Esophagus muscularis mucosa (tissue), 4 donors: ENCODE data around the gene SLC39A13. TPM values are rescaled to one million over a fixed set of nuclear protein-coding genes. Genes with fewer than 3 reads are reported as not detected.
A peak's percentile ranks its signal among the peaks of the same experiment; 100 is the strongest.

ENCODE experiments used
- DNase-seq: peaks from one replicate; pipeline ENCODE4 v3.0.0-alpha.2; 2017; ENCODE audit errors: extremely low spot score
- H3K27ac ChIP-seq, 4 donors: fragments of 200-600 bp; sonication (generic); replicated peaks in 1 of 4; 1 replicate in 3 of 4; 2 replicates in 1 of 4; pipeline ENCODE4 v1.5.1; 2016 to 2019; ENCODE audit warnings: mild to moderate bottlenecking in 1 of 4
- H3K27me3 ChIP-seq, 4 donors: fragments of 200-600 bp; sonication (generic); one replicate each; pipeline versions ENCODE4 v1.5.1 to v1.6.0; 2016 to 2019
- H3K36me3 ChIP-seq, 4 donors: fragments of 200-600 bp; sonication (generic); one replicate each; pipeline ENCODE4 v1.5.1; 2016 to 2019
- H3K4me1 ChIP-seq, 4 donors: fragments of 200-600 bp; sonication (generic); one replicate each; pipeline ENCODE4 v1.5.1; 2016 to 2019
- H3K4me3 ChIP-seq, 4 donors: fragments of 200-600 bp; sonication (generic); 1 replicate in 2 of 4; 2 replicates in 2 of 4; pipeline ENCODE4 v1.5.1; 2016 to 2019; ENCODE audit warnings: mild to moderate bottlenecking in 4 of 4, moderate library complexity in 1 of 4
- H3K9me3 ChIP-seq, 4 donors: fragments of 200-600 bp; sonication (generic); 1 replicate in 3 of 4; 2 replicates in 1 of 4; pipeline ENCODE4 v1.5.1; 2016 to 2019
- EP300 ChIP-seq: sonication (generic); formaldehyde crosslinking; IDR thresholded peaks from one replicate; pipeline ENCODE4 v1.6.1; 2017; ENCODE audit warnings: antibody characterized with exemption
- POLR2A ChIP-seq: fragments of 450-650 bp; IDR thresholded peaks from one replicate; pipeline ENCODE4 v1.6.1; 2017; ENCODE audit warnings: antibody characterized with exemption, moderate library complexity, mild to moderate bottlenecking, low read depth
- POLR2AphosphoS5 ChIP-seq, 2 donors: sonication (generic); formaldehyde crosslinking; IDR thresholded peaks; one replicate each; pipeline ENCODE4 v1.6.1; 2017; ENCODE audit warnings: antibody characterized with exemption in 2 of 2
- WGBS: methylation state at CpG from one replicate; pipeline ENCODE4 v1.1.5; 2018; 5-methylcytosine and 5-hydroxymethylcytosine counted together
- intact Hi-C: fragments of 100-400 bp; cut with DNase I; formaldehyde crosslinking; loops from one replicate; pipeline ENCODE4 v1.15.1; 2023
- total RNA-seq, 4 donors: library from RNA; depleted of rRNA; stranded (reverse); fragments of >200 nt; gene quantifications; one replicate each; pipeline versions ENCODE4 v1.1.0 to v1.2.1, GENCODE V29; 2016
- TF ChIP-seq, protein P1 (sequence below), 3 experiments: fragments of 200-600 bp in 2 of 3; fragments of 450-650 bp in 1 of 3; sonication (generic) in 2 of 3; IDR thresholded peaks; one replicate each; pipeline ENCODE4 v1.5.1; 2017 to 2019; ENCODE audit warnings: antibody characterized with exemption in 3 of 3, mild to moderate bottlenecking in 2 of 3, moderate library complexity in 1 of 3

SLC39A13 gene
- total RNA-seq, 4 donors from 2014 or later = 91.9 to 251 (median 129) TPM

DNA sequence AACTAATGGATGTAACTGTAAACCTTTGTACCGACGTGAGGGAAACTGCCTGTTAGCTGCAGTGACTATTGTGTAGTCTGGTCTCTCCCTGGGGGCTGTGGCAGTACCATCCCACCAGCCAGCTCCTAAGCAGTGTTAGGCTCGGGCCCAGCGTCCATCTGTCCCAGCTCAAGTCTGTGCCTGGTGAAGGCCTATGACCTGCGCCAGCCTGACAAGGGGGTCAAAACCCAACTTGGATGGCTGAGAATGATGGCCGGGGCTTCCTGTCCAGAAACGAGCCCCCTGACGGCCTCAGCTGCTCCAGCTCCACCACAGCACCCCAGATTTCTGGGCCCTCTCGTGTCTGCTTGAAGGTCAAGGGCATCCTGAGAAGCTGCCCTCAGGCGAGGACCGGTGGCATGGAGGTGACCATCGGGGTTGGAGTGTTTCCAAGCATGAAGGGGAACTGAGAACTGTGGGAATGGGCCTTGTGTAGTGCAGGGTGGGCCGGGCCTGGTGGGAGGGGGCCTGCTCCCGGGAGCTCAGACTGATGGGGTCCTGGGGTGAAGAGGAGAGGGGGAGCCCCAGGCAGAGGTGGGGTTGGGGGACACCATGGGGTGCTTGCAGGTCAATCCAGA lies 15.7 kb upstream of the SLC39A13 start:
- intact Hi-C loops = no loop called here
- Histone ChIP-seq H3K4me3 (no peak overlapping the region), H3K27ac (peak overlapping the region in 3 of 4 donors; percentile 75 to 81 (median 81)), H3K36me3 (no peaks in the 10 kb centered on the region), H3K27me3 (no peaks in the 10 kb centered on the region), H3K4me1 (peaks cover 6 to 27% (median 16%) of the 10 kb centered on the region in 4 donors), H3K9me3 (no peaks in the 10 kb centered on the region)
- TF ChIP-seq, protein P1, sequence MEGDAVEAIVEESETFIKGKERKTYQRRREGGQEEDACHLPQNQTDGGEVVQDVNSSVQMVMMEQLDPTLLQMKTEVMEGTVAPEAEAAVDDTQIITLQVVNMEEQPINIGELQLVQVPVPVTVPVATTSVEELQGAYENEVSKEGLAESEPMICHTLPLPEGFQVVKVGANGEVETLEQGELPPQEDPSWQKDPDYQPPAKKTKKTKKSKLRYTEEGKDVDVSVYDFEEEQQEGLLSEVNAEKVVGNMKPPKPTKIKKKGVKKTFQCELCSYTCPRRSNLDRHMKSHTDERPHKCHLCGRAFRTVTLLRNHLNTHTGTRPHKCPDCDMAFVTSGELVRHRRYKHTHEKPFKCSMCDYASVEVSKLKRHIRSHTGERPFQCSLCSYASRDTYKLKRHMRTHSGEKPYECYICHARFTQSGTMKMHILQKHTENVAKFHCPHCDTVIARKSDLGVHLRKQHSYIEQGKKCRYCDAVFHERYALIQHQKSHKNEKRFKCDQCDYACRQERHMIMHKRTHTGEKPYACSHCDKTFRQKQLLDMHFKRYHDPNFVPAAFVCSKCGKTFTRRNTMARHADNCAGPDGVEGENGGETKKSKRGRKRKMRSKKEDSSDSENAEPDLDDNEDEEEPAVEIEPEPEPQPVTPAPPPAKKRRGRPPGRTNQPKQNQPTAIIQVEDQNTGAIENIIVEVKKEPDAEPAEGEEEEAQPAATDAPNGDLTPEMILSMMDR (IDR thresholded peaks at IDR 0.05) = no peak
- TF ChIP-seq EP300 = no peak
- no peak for TF ChIP-seq POLR2AphosphoS5 (IDR thresholded peaks at IDR 0.05)
- no peak for TF ChIP-seq POLR2A
- 78% methylated on average over 14 of the region's 14 CpGs for WGBS
- no peak for DNase-seq

DNA sequence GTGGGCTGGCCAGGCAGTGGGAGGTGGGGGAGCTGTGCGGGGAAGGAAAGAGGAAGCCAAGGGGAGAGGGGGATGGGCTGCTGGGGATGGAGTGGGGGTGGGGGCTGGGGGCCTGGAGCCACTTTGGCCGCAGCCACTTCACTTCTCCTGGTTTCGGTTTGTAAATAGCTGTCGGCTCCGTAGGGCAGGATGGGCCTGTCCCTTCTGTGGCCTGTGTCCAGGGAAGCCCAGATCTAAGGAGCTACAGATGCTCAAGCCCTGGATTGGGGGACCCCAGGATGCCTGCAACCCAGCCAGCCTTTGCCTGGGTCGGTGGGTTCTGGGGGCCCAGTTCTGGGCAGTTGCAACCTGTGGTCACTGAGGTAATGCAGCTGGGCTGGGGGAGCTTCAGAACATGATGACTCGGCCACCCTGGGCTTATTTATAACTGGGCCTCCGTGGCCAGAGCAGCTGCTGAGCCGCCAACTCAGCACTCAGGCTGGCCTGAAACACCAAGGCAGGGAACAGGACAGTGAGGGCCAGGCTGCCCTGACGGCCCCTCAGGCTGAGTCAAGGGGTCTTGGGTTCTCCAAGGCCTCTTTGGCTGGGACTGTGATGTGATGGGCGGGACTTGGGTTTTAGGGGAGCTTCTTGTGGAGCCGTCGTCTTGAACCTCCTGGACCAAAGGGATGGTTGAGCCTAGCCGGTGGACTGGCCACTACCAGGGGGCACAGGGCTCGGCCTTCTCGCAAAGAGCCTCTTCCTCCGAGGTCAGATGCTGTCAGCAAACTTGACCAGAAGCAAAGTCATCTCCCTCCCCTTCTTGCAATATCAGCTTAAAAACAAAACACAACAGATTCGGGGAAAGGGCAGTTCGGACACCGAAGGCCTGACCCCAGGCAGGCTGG lies 15.0 kb upstream of the SLC39A13 start:
- no peaks in the 10 kb centered on the region for H3K27me3 ChIP-seq
- H3K36me3 ChIP-seq = no peaks in the 10 kb centered on the region
- H3K27ac ChIP-seq = peak overlapping the region; percentile 63 to 81 (median 78)
- TF ChIP-seq, protein P1 (IDR thresholded peaks at IDR 0.05) = no peak
- TF ChIP-seq POLR2AphosphoS5 (IDR thresholded peaks at IDR 0.05) (no peak), EP300 (no peak), POLR2A (no peak)
- no peak overlapping the region for H3K4me3 ChIP-seq
- intact Hi-C loops = no loop called here
- DNase-seq = no peak
- no peaks in the 10 kb centered on the region for H3K9me3 ChIP-seq
- 70% methylated on average over 13 of the region's 20 CpGs for WGBS
- H3K4me1 ChIP-seq = peaks cover 6 to 27% (median 16%) of the 10 kb centered on the region in 4 donors

DNA sequence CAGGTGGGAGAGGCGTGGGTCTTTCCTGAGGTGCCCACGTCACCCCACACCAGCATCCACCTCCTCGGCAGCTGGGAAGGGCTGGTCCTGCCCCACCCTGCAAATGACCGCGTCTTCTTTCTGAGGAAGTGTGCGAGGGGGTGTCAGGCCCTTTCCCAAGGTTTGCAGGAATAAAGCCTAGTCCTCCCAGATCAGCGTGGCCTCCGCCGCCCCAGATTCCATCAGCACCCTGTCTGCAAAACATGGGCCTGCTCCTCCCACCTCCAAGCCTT lies 14.4 kb upstream of the SLC39A13 start:
- WGBS = 71% methylated on average over 9 of the region's 9 CpGs
- H3K9me3 ChIP-seq = no peaks in the 10 kb centered on the region
- H3K4me3 ChIP-seq = peak overlapping the region in 1 of 4 donors; percentile 14
- intact Hi-C loops = no loop called here
- peak overlapping the region; percentile 63 to 81 (median 78) for H3K27ac ChIP-seq
- H3K36me3 ChIP-seq = no peaks in the 10 kb centered on the region
- peaks cover 6 to 27% (median 16%) of the 10 kb centered on the region in 4 donors for H3K4me1 ChIP-seq
- TF ChIP-seq POLR2A = no peak
- TF ChIP-seq, protein P1 (IDR thresholded peaks at IDR 0.05) = no peak
- TF ChIP-seq POLR2AphosphoS5 (IDR thresholded peaks at IDR 0.05) = no peak
- TF ChIP-seq EP300 = no peak
- no peak for DNase-seq
- no peaks in the 10 kb centered on the region for H3K27me3 ChIP-seq

DNA sequence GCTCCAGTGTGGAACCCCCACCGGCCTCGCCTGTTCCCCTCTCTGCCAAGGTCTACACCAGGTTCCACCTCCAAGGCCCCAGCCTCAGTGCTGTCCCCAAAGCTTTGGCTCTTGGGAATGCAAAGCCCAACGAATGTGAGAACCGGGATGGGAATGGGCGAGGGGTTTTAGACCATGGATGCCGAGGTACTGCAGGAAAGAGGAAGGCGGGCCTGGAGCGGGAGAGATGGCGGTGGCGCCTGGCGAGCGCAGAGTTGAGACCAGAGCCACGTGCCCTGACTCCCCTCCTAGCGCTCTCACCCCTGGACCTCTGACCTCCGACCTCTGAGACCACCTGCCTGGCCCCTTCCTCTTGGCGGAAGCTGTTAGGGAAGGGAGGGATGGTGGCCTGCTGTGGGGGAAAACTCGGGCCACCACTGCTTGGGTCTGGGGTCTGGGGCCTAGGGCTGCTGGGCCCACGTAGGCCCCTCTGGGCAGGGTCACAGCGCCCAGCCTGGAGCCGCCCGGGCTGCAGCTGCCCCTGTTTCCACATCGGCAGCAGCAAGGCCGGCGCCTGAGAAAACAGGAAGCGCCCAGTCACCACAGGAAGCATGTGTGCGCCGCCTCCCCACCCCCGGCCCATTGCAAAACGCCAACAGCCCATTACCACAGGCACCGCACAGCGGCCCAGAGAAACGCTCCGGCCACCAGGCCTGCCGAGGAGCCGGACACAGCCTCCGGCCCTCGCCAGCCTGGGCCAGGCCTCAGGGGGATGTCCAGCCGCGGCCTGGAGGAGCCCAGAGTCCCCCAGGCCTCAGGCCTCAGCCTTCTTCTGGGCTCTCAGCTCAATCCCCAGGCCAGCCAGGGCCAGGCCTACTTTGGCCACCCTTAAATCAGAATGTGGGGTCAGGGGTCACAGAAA lies 13.8 kb upstream of the SLC39A13 start:
- WGBS = 90% methylated on average over 14 of the region's 39 CpGs
- intact Hi-C loops = no loop called here
- Histone ChIP-seq H3K4me1 (peaks cover 9 to 30% (median 18%) of the 10 kb centered on the region in 4 donors), H3K27ac (peak overlapping the region; percentile 63 to 81 (median 78)), H3K9me3 (no peaks in the 10 kb centered on the region), H3K4me3 (peak overlapping the region in 3 of 4 donors; percentile 7 to 31 (median 20)), H3K27me3 (no peaks in the 10 kb centered on the region), H3K36me3 (no peaks in the 10 kb centered on the region)
- TF ChIP-seq POLR2A = no peak
- peak; percentile 35 to 52 for TF ChIP-seq POLR2AphosphoS5 (IDR thresholded peaks at IDR 0.05)
- DNase-seq = no peak
